Mesothelial cell of epicardium (in vitro differentiated cells): ENCODE results near the gene OR52E4. TPM values are rescaled to one million over a fixed set of nuclear protein-coding genes. Genes with fewer than 3 reads are reported as not detected.

ENCODE experiments used
- DNase-seq, 2 experiments: peaks; one replicate each; pipeline ENCODE4 v3.0.0; 2021; ENCODE audit warnings: low spot score in 2 of 2; ENCODE audit not compliant: unreplicated experiment in 2 of 2
- H3K27ac Mint-ChIP-seq: 2 replicates; pipeline ENCODE4 v1.8.0; 2021; ENCODE audit warnings: mixed read lengths
- H3K27me3 Mint-ChIP-seq: 2 replicates; pipeline ENCODE4 v1.8.0; 2021; ENCODE audit warnings: low read depth, mixed read lengths
- H3K36me3 Mint-ChIP-seq: 2 replicates; pipeline ENCODE4 v1.8.0; 2021; ENCODE audit warnings: mixed read lengths
- H3K4me1 Mint-ChIP-seq: 2 replicates; pipeline ENCODE4 v1.8.0; 2021; ENCODE audit warnings: mixed read lengths
- H3K4me3 Mint-ChIP-seq: 2 replicates; pipeline ENCODE4 v1.8.0; 2021; ENCODE audit warnings: mild to moderate bottlenecking, moderate library complexity, mixed read lengths
- H3K9me3 Mint-ChIP-seq: 2 replicates; pipeline ENCODE4 v1.8.0; 2021; ENCODE audit warnings: mixed read lengths
- CTCF ChIP-seq: fragments of 200-600 bp; sonication (generic); IDR thresholded peaks from one replicate; pipeline ENCODE4 v1.5.0; 2021; ENCODE audit warnings: antibody characterized with exemption; ENCODE audit not compliant: unreplicated experiment
- total RNA-seq: library from RNA; stranded (reverse); gene quantifications from 3 replicates; pipeline ENCODE4 v1.2.1, GENCODE V29; 2021

Gene OR52E4
- total RNA-seq, 1 donor from 2014 or later: not detected

- peaks cover 1% of the 10 kb centered on the region for H3K9me3 Mint-ChIP-seq
- H3K4me1 Mint-ChIP-seq: no peaks in the 10 kb centered on the region
- no peak overlapping the region for H3K4me3 Mint-ChIP-seq
Measured at GRCh38 chr11:5846701-5847100, 33.7 kb upstream of the OR52E4 start.

GRCh38 chr11:5847711-5848110 is 32.7 kb upstream of the OR52E4 start:
- Mint-ChIP-seq H3K36me3 (no peaks in the 10 kb centered on the region), H3K27me3 (no peaks in the 10 kb centered on the region), H3K4me1 (no peaks in the 10 kb centered on the region), H3K9me3 (peaks cover 10% of the 10 kb centered on the region), H3K4me3 (no peak overlapping the region), H3K27ac (no peak overlapping the region)
- no peak for DNase-seq
- no peak for TF ChIP-seq CTCF

More at GRCh38 chr11:5846701-5847100, 33.7 kb upstream of the OR52E4 start:
- Mint-ChIP-seq H3K27ac (no peak overlapping the region), H3K36me3 (no peaks in the 10 kb centered on the region), H3K27me3 (no peaks in the 10 kb centered on the region)
- TF ChIP-seq CTCF: no peak
- DNase-seq: no peak

- Mint-ChIP-seq H3K27ac (no peak overlapping the region), H3K27me3 (no peaks in the 10 kb centered on the region), H3K4me3 (no peak overlapping the region), H3K4me1 (no peaks in the 10 kb centered on the region), H3K36me3 (no peaks in the 10 kb centered on the region), H3K9me3 (peaks cover 21% of the 10 kb centered on the region)
- DNase-seq: no peak
- TF ChIP-seq CTCF: no peak
Measured at GRCh38 chr11:5851002-5851401, 29.4 kb upstream of the OR52E4 start.

GRCh38 chr11:5857590-5857989 is 22.8 kb upstream of the OR52E4 start, which contains the start of gene OR52E8:
Gene OR52E8 (minus strand): TSS chr11:5857690. CDS start chr11:5857690, 0 bp downstream.
- TF ChIP-seq CTCF: no peak
- Mint-ChIP-seq H3K36me3 (no peaks in the 10 kb centered on the region), H3K27me3 (peaks cover 19% of the 10 kb centered on the region), H3K27ac (no peak within 1 kb of the TSS), H3K4me1 (no peaks in the 10 kb centered on the region), H3K9me3 (peaks cover 12% of the 10 kb centered on the region), H3K4me3 (no peak within 1 kb of the TSS)
- DNase-seq: no peak

- H3K4me3 Mint-ChIP-seq: no peak overlapping the region
- H3K36me3 Mint-ChIP-seq: no peaks in the 10 kb centered on the region
- TF ChIP-seq CTCF: no peak
- peaks cover 10% of the 10 kb centered on the region for H3K27me3 Mint-ChIP-seq
- H3K9me3 Mint-ChIP-seq: peaks cover 16% of the 10 kb centered on the region
- H3K4me1 Mint-ChIP-seq: no peaks in the 10 kb centered on the region
- no peak for DNase-seq
- H3K27ac Mint-ChIP-seq: no peak overlapping the region
Measured at GRCh38 chr11:5865826-5866225, 14.6 kb upstream of the OR52E4 start.

GRCh38 chr11:5878564-5878963 is 1.9 kb upstream of the OR52E4 start:
- Mint-ChIP-seq H3K27me3 (peaks cover 19% of the 10 kb centered on the region), H3K9me3 (peaks cover 11% of the 10 kb centered on the region), H3K4me3 (no peak overlapping the region), H3K36me3 (no peaks in the 10 kb centered on the region), H3K4me1 (no peaks in the 10 kb centered on the region), H3K27ac (no peak overlapping the region)
- no peak for TF ChIP-seq CTCF
- no peak for DNase-seq
